COR-L47 (cell line): ENCODE results near the gene RAD17.
"Not testable (repeated sequence)": the region's sequence is repeated elsewhere in the genome, so short reads cannot be mapped to it uniquely, and the experiment has no call there.

Source experiments
- DNase-seq: peaks from one replicate; lab custom pipeline; 2025; lab: John Stamatoyannopoulos, UW

RAD17 gene, protein sequence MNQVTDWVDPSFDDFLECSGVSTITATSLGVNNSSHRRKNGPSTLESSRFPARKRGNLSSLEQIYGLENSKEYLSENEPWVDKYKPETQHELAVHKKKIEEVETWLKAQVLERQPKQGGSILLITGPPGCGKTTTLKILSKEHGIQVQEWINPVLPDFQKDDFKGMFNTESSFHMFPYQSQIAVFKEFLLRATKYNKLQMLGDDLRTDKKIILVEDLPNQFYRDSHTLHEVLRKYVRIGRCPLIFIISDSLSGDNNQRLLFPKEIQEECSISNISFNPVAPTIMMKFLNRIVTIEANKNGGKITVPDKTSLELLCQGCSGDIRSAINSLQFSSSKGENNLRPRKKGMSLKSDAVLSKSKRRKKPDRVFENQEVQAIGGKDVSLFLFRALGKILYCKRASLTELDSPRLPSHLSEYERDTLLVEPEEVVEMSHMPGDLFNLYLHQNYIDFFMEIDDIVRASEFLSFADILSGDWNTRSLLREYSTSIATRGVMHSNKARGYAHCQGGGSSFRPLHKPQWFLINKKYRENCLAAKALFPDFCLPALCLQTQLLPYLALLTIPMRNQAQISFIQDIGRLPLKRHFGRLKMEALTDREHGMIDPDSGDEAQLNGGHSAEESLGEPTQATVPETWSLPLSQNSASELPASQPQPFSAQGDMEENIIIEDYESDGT

DNA sequence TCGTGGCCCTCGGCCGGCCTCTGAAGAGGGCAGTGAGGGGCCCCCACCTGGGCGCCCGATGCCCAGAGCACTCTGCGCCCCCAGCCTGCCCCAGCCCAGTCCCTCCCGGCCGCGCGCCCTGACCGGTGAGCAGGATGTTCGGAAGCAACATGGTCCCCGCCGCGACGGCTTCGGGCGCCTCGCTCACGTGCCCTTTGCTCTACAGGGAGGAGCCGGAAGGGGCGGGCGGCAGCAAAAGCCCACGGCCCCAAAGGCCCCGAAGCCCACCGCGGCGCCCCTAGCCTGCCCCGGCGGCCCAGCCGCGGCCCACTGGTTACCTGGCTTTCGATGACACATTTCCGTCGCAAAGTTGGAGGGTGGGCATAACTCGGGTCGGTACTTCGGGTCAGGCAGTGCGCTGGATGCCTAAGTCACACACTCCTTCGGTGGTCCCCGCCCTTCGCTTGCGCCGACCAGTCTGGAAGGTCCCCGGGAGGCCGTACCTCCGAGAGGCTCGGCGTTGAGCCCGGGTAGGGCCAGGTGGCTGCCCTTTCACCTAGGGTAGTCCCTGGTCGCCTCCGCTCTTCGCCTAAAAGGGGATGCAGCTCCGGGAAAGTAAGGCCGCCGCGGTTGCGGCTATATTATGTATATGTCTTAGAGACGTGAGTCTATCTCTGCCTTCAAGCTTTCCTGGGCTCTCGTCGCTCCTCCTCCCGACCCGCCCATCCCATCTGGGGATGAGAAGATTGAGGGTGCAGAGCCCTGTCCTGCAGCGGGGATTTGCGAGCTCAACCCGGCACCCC lies at the start of gene RAD17, which contains the start of the genes AK6 and TAF9:
TSS of gene RAD17 (plus strand) at position 479 of the 782 bp plus-strand sequence. CDS start 2,391 bp downstream, outside the sequence.
TSS of gene AK6 (minus strand) at position 181 of the 782 bp plus-strand sequence. CDS start at position 151, 30 bp downstream.
TSS of gene TAF9 (minus strand) at position 181 of the 782 bp plus-strand sequence. CDS start 3,783 bp downstream, outside the sequence.
- DNase-seq = peak; percentile 86

DNA sequence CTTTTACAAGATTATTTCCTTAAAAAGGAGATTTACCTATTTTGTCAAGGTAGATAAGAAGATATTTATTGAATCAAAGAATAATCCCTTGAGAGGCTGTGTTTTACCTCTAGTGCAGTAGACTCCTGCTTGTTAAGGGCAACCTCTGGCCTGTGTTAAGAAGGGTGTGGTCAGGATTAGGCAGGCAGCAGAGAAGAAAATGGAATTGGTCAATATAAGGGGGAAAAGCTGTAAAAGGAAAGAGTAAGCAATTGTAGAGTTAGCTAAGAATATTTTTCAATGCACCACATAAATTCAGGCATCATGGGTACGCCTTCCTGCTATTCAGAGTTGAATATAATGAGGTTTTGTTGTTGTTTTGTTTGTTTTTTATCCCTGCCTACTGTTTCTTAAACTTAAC lies 43.3 kb upstream of the RAD17 start:
- DNase-seq = no peak

DNA sequence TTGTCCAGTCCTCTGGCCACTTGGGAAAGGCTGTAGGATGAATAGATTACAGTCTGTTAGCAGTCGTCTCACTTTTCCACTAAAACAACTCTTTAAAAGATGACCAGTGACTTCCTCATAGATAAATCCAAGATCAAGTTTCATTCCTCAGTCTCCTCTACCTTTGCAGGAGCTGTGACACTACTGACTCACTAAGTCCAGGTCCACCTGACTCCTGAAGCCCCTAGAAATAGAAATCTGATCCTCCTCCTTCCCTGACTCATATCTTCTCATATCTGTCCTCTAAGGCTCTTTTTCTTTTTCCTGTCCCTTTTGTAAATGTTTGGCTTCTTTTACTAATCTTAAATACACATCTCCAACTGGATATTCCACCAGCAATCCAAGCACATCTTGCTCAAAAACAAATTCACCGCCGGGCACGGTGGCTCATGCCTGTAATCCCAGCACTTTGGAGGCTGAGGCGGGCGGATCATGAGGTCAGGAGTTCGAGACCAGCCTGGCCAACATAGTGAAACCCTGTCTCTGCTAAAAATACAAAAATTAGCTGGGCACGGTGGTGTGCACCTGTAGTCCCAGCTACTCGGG lies 39.6 kb upstream of the RAD17 start:
- no peak for DNase-seq

DNA sequence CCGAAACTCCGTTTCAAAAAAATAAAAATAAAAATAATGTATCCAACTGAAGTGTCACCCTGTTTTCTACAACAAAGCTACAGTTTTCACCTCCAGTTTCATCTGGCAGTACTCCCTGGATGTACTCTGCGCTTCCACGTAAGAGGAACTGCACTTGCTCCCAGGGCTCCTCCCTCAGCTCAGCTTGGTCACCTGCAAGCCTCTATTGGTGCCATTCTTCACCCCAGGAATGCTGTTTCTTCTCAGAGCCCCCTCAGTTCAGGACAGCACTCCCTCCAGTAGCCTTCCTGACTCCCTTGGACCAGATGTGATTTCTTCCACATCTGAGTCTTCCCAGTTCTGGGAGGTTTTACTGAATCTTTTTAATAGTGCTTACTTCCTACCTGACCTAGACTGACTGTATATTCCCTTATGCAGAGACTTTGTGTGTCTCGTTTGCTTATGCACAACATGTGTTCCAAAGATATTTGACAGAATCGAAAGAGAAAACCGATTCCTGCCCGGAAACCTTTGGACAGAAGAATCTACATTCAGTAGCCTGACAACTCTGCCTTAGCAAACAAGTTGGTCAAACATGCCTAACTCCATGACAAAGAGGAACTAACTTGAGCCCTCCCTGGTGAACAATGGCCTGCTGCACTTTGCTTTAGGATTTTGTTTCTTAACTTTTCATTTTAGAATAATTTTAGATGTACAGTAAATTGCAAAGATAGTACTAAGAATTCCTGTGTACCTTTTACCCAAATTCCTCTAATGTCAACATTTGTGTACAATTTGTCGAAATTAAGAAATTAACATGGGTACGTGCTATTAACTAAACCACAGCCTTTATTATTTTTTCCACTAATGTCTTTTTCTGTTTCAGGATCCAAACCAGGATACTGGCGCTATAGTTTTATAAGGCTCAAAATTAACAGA lies 37.8 kb upstream of the RAD17 start:
- DNase-seq = no peak

DNA sequence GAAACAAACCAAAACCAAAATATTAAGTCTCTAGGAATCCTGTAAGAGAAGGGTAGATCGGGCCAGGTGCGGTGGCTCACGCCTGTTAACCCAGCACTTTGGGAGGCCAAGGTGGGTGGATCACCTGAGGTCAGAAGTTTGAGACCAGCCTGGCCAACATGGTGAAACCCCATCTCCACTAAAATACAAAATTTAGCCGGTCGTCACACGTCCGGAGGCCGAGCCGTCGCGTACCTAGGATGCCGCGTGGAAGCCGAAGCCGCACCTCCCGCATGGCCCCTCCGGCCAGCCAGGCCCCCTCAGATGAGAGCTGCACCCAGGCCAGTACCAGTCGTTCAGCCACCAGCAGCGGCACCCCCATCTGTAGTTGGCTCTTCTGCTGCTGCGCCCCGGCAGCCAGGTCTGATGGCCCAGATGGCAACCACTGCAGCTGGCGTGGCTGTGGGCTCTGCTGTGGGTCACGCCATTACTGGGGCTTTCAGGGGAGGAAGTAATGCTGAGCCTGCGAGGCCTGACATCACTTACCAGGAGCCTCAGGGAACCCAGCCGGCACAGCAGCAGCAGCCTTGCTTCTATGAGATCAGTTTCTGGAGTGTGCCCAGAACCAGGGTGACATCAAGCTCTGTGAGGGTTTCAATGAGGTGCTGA lies 35.8 kb upstream of the RAD17 start:
- not testable (repeated sequence) for DNase-seq

DNA sequence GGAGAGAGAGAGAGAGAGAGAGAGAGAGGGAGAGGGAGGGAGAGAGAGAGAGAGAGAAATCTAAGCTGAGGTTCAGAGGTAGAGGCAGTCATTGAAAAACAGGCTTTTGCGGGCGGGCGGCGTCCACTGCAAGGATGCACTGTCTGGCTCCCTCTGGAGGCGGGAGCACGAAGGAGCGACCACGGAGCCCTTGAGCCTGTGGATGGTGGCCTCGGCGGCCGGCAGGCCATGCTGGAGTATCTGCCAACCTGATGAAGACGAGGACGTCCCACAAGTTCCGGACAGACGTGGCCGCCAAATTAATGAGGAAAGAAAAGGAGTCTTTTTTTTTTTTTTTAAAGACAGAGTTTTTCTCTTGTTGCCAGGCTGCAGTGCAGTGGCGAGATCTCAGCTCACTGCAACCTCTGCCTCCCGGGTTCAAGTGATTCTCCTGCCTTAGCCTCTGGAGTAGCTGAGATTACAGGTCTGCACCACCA lies 34.8 kb upstream of the RAD17 start:
- DNase-seq = peak; percentile 59

DNA sequence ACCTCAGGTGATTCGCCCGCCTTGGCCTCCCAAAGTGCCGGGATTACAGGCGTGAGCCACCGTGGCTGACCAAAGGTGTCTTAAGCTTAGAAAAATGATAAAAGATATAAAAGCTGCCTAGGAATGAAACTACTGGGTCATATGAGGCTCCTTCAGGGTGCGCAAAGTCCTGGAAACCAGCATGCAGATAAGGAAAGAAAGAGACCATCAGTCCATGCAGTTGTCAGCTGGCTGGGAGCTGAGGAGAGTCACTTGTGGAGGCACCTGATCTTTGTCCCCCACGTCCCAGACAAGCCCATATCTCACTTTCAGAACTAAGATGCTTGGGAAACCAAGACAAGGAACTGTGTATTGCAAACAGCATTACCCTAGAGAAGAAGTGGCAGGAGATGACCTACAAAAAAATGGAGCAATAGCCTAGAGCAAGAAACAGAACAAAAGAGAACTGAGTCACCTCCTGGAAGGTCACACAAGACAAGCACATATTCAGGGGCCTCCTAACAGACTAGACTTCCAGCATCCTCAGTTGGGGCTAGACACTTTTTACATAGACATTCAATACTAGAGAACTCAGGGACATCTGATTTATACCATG lies 34.2 kb upstream of the RAD17 start:
- no peak for DNase-seq

DNA sequence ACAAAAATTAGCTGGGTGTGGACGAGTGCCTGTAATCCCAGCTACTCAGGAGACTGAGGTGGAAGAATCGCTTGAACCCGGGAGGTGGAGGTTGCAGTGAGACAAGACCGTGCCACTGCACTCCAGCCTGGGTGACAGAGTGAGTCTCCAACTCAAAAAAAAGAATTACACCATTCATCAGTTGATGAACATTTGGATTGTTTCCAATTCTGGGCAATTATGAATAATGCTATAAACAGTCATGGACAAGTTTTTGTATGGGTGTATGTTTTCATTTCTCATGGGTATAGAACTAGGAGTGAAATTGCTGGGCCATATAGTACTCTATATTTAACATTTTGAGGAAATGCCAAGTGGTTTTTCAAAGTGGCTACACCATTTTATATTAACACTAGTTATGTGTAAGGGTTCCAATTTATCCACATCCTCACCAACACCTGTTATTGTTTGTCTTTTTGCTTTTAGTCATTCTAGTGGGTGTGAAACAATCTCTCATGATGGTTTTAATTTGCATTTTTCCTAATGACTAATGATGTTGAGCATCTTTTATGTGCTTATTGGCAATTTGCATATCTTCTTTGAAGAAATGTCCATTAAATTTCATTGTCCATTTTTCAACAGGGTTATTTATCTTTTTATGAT lies 28.0 kb upstream of the RAD17 start:
- no peak for DNase-seq

DNA sequence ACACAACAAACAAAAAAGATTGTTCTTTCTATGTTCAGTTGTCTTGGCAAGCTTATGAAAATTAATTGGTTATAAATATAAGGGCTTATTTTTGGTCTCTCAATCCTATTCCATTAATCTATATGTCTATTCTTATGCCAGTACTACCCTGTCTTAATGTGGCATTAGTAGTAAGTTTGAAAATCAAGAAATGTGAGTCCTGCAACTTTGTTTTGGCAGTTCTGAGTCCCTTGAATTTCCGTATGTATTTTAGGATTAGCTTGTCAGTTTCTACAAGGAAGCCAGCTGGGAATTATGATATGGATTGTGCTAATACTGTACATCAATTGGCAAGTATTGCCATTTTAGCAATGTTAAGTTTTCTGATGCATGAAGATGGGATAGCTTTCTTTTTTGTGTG lies 26.5 kb upstream of the RAD17 start:
- no peak for DNase-seq

DNA sequence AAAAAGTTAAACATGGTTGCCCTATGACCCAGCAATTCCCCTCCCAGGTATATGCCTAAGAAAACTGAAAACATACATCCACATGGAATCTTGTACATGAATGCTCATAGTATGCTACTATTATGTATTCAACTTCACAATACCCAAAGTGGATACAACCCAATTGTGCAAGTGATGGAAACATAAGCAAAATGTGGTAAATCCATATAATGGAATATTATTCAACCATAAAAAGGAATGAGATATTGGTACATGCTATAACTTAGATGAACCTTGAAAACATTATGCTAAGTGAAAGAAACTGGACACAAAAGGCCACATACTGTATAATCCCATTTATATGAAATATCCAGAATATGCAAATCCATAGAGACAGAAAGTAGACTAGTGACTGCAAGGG lies 19.0 kb upstream of the RAD17 start:
- no peak for DNase-seq

DNA sequence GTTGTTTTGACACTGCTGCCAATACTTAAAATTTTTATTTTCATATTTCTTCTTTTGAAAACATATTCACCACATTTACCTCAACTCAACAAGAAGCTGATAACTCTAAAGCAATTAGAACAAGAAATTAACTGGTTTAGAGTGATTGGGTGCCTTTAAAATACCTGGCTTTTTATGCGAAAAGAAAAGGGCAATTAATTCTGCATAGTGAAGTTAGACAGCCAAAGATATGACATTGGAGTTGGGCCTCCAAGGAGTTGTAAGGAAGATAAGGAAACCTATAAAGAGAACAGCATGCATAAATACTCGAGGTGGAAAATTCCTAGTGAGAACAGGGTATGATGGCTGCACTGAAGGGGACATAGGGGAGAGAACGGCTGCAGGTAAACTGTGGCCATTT lies 9.9 kb upstream of the RAD17 start:
- no peak for DNase-seq

DNA sequence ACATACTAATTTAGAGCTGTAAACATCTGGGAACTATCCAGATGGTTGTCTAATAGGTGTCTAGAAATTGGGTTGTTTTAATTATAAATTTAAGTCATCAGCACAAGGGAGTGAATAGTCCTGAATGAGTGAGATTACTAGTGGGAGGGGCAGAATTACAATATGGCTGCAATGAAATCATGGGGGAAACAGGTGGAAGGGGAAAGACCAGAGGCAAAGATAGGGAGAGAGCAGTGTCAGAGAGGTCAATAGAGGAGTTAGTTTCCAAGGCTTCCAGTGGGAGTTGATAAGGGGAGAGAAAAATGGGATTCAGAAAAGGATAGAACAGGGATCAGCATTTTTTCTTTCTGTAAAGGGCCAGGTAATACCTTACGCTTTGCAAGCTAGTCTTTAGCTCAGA lies 9.2 kb upstream of the RAD17 start:
- no peak for DNase-seq

DNA sequence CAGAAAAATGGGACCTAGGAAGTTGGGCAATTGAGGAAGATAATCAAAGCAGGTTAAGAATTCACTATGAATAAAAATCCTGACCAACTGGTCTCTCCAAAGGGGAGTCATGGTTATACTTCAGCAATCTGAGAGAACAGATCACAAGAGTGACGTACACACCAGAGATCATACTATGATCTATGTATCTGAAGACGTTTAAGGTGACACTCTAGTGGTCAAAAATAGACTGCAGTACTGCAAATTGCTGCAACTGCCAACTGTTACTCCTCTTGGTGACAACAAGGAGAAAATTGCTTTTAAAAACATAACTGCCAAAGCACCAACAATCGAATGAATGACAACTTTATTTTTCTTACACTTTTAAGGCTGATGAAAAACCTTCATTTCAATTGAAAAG lies 5.2 kb upstream of the RAD17 start:
- DNase-seq = no peak

DNA sequence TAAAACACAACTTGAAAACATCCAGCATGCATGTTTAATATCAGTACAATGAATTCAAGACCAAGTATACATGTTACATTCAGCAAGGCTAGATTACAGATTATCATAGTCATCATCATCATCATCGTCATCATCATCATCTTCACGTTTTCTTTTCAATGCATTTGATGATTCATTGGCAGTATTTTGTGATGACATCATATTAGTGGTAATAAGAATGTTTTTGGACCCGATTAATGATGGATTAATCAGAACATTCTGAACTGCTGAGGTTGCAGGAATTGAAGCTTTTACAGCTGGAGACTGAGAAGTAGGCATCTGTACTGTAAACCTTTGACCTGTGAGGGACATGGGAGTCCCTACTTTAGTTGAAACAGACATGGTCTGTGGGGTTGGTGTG lies 4.8 kb upstream of the RAD17 start:
- DNase-seq = no peak

DNA sequence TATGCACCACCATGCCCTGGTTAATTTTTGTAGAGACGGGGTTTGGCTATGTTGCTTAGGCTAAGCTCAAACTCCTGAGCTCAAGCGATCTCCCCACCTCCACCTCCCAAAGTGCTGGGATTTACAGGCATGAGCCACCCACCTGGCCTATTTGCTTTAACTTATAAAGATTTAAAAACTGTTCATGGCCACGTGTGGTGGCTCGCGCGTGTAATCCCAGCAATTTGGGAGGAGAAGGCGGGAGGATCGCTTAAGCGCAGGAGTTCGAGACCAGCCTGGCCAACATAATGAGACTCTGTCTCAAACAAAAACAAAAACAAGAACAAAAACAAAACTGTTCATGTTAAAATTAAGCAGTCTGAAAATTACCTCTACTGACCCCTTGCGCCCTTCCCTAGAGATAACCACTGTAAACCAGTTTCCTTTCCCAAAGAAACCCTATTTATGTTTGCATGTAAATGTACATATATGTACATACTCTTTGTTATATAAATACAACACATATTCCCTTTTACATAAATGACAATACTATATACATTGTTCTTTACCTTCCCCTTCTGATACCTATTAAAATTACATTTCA lies 1.8 kb upstream of the RAD17 start:
- no peak for DNase-seq

DNA sequence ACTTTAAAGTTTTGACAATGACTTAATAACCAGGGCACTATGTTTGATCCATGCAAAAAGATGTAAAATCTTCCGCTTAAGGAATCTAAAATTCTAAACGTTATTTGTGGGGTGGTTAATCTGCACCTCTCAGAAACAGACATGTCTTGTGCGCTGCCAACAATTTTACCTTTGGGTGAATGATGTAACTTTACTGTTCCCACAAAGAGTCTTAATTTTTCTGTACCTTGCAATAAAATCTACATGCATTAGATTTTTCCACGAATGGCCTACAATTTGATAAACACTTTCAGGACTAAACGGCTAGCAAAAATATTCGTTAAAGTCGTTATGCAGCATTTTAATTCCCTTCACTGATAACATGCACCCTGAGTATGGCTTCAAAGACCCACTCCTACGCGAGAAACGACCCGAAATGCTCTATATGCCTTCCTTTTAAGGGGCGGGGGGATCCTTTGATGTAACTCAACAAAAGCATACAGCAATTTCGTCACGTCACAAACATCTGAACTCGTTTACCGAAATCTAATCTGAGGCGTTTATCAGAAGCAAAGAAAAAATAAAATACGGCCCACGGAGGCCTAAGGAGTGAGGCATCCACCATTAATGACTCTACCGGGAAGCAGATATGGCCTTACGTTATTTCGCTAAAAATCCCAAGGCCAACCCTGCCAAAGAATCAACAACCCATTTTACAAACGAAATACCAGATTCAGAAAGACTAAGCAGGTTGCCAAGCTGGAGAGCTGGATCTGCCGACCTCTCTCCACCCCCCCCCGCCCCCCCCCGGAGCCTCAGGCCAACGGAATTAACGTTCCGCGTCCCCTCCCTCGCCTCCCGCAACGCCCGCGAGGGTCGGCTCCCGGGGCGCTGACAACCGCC lies 919 bp upstream of the RAD17 start:
- DNase-seq = peak; percentile 66

DNA sequence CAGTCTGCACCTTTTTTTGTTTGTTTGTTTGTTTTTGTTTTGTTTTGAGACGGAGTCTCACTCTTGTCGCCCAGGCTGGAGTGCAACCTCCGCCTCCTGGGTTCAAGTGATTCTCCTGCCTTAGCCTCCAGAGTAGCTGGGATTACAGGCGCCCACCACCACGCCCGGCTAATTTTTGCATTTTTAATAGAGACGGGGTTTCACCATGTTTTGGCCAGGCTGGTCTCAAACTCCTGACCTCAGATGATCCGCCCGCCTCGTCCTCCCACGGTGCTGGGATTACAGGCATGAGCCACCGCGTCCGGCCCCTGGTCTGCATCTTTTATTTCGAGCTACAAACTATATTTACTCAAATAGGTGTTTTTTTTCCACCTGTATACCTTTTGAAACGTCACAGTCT lies 717 bp downstream of the RAD17 start:
- DNase-seq = not testable (repeated sequence)

DNA sequence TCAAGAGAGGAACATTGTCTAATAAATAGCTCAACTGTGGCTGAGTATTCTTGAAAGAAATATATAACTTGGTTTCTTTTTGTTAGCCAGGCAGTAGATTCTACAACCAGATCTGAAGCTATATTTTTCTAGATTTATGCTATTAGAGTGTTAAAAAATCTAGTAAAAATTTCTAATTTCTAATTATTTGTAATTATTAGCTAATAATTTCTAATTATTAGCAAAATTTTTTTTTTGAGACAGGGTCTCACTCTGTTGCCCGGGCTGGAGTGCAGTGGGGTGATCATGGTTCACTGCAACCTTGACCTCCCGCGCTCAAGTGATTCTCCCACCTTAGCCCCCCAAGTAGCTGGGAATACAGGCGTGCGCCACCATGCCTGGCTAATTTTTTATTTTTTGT lies 2.8 kb downstream of the RAD17 start:
- DNase-seq = no peak
